Activated CD4-positive, alpha-beta T cell treated with anti-CD3 and anti-CD28 coated beads, Interleukin-2, amount 50 U/mL, for 48 hours (primary cell): ENCODE data around the gene BORCS5.

Experiments used
- DNase-seq, 2 experiments: peaks; one replicate each; pipeline ENCODE4 v3.0.0-alpha.2; 2020

Gene BORCS5

GRCh38 chr12:12439636-12440035, 82.8 kb downstream of the BORCS5 start:
- peak; percentile 69 to 79 for DNase-seq

- DNase-seq = no peak
Measured at GRCh38 chr12:12440784-12441428, 84.0 kb downstream of the BORCS5 start.

DNA sequence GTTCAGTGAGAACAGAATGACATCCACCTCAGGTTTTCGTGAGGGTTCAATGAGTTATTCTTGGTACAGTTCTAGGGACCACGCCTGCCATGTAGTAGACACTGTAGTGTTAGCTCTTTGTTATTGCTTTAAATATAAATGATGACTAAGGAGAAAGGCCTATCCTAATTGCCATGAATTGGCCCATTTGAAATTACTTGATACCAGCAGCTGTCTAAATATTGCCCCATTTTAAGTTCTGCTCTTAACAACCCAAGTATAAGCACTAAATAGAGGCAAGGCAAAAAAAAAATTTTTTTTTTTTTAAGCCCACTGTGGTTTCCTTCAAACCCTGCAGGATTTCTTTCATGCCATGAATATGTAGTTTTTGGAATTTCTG, 84.5 kb downstream of the BORCS5 start:
- no peak for DNase-seq

GRCh38 chr12:12441843-12442461, 85.1 kb downstream of the BORCS5 start:
- peak; percentile 41 to 55 for DNase-seq

- DNase-seq = no peak
Measured at GRCh38 chr12:12442548-12443071, 85.7 kb downstream of the BORCS5 start.

- DNase-seq = no peak
Measured at GRCh38 chr12:12443431-12443878, 86.6 kb downstream of the BORCS5 start.

GRCh38 chr12:12445165-12445881, 88.4 kb downstream of the BORCS5 start:
- DNase-seq = no peak

DNA sequence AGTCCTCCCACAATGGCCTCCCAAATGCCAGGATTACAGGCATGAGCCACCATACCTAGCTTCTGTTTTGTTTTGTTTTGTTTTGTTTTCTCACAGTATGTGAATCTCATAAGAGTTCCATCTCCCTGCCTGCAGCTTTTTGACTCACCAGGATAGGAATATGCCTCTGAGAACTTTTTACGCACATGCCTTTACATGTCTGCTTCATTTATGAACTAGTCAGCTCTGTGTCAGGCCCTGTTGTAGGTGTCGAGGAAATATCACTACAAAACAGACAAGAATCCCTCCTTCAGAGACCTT, 89.0 kb downstream of the BORCS5 start:
- no peak for DNase-seq

DNA sequence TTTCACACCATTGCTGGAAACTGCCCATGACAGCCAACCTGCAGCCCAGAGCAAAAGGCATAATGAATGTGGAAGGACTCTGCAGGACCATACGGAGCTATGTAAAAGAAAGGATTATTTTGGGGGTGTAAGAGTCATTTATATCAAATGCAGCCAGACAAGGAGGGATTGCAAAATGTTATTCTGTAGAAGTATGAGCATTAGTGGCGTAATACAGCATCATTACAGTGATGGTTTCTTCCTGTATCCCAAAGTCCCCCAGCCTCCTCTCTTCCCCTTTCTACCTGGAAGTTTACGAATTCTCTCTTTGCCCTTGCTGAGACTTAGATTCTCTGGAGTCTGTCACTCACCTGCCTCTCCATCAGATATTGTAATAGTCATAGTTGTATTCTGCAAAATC, 89.9 kb downstream of the BORCS5 start:
- DNase-seq = no peak

DNA sequence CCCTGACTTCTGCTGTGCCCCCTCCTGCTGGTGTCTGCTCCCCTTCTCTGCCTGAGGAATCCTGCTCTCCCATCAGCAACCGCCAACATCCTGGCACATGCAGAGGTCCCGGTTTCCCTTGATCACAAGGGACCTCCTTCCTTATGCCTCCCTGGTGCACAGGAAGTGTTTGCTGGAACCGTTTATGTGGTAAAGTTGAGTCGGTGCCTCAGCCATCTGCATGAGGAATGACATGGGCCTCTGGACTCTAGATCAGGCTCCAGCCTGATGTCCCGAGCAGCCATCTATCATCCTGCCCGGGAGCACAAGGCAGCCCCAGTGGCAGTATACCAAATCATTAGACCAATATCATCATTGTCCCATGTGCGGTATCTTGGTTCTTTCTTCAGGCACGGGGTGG, 90.4 kb downstream of the BORCS5 start:
- no peak for DNase-seq

- DNase-seq = no peak
Measured at GRCh38 chr12:12447837-12448236, 91.0 kb downstream of the BORCS5 start.

GRCh38 chr12:12449533-12450025, 92.7 kb downstream of the BORCS5 start:
- DNase-seq = no peak

GRCh38 chr12:12450043-12450471, 93.2 kb downstream of the BORCS5 start:
- DNase-seq = no peak

- no peak for DNase-seq
Measured at GRCh38 chr12:12451098-12451497, 94.2 kb downstream of the BORCS5 start.

- no peak for DNase-seq
Measured at GRCh38 chr12:12452326-12452902, 95.5 kb downstream of the BORCS5 start.

GRCh38 chr12:12453635-12454034, 96.8 kb downstream of the BORCS5 start:
- no peak for DNase-seq

GRCh38 chr12:12454315-12454714, 97.4 kb downstream of the BORCS5 start:
- DNase-seq = no peak

- DNase-seq = no peak
Measured at GRCh38 chr12:12456637-12457036, 99.8 kb downstream of the BORCS5 start.

GRCh38 chr12:12460935-12461922, 104.4 kb downstream of the BORCS5 start:
- peak; percentile 61 to 69 for DNase-seq

DNA sequence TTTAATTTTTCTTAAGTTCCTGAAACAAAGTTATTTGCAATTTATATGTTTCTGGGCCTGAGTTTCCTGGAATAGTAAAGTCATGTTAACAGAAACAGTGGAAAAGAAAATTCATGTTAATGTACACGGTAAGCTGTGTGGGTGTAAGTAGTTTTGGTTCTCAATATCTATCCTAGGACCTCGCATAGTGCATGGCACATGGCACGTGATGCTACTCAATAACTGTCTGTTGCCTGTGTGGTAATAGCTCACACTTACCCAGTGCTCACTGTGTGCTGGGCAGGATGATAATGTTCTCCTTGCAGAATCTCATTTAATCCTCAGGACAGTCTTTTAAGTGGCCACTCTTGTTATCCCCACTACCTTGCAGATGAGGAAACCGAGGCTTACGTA, 105.0 kb downstream of the BORCS5 start:
- peak; percentile 57 to 61 for DNase-seq

- no peak for DNase-seq
Measured at GRCh38 chr12:12465522-12465921, 108.6 kb downstream of the BORCS5 start.

GRCh38 chr12:12466157-12466556, 109.3 kb downstream of the BORCS5 start:
- peak; percentile 49 to 62 for DNase-seq
